ENCODE data around the gene MYO1B.

Gene MYO1B

DNA sequence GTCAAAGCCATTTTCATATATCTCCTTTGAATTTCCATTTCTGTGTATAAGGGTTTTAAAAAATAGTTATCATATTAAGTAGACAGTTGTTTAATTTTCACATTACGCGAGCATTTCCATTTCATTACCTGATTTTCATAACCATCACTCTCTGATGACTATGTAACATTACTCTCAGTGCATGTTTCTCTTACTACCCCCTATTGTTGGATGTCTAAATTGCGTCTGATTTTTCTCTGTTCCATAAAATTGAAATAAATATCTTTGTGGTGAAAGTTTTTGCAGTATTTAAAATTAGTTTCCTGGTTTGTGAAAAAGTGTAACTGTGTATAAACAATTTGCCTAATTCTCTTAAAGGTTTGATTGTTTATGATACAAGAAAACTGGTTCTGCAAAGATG lies 123.8 kb downstream of the MYO1B start:
- DNase-seq, result no peak

DNA sequence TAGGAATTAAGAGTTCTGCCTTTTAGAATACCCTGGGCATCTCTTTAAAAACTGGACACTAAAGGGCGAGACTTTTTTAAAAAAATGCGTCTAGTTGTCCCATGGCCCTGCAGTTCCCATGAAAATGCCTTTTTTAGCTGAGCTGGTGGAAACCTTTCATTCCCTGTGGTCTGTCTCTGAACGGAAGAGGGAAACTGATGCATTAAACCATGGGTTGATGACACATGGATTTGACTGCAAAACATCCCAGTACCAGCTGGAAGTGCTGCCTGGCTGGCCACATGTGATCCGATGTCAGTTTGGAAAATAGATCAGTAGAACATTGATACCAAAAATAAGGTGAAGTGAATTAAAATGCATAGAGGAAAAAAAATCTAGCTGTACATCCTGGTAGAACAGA lies 129.2 kb downstream of the MYO1B start:
- DNase-seq, result no peak

DNA sequence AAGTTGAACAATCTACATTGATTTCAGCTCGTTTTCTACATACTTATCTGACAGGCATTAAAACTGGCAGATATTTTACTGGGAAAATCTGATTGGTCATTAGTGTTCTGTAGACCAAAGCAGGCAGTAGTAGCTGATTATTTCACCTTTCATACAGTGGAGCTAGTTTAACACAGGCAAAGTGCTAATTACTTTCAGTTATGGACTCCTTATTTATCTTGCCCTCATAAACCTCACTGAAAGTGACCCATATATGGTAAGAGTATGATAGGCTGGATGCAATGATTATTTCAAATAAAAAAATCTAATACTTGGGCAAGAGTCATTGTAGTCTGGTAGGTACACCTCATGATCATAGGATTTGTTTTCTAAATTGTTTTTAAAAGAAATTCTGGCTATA lies 129.7 kb downstream of the MYO1B start:
- DNase-seq, result no peak

DNA sequence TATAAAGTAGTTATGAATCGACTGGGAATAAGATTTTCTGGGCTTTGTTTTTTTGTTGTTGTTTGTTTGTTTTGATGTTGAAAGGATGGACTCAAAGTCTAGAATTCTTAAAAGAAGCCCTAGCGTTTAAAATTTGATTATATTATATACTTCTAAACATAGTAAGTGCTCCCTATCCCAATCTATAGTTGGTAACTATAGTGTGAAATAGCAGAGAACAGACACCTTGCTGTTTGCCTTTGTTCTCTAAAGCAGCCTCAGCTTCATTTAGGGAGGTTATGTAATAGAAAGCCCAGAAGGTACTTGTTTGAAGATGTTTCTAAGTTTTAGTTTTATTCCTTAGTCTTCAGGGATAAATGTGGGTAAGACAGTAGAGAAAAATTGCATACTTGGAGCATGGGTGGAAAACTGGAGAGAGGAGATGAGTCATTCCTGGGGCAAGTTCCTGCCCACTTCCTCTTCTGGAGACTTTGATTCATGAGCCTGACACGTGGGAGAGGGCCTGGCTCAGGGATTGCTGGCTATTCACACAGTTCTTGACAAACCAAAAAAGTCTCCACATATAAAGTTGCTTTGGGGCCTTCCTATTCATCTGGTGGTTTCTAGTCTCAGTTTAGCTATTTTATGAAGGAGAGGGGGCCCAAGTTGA lies 131.9 kb downstream of the MYO1B start:
- DNase-seq, result peak; percentile 89

DNA sequence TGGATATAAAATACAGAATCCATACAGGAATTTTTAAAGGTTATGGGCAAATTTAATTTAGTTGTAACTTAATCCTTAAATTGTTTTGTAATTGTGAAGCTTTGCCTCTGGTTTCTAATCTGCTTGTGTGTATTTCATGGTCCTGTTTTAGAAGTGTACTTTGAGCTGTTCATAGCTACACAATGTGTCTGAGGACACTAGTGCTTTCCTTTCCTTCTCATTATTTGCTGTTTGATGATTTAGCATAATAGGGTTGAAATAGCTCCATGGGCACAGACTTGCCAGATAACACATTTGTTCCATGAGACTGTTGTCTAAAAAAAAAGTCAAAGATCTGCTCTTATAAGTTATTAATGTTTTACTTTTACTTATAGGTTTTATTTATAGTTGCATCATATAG lies 134.2 kb downstream of the MYO1B start:
- DNase-seq, result no peak

DNA sequence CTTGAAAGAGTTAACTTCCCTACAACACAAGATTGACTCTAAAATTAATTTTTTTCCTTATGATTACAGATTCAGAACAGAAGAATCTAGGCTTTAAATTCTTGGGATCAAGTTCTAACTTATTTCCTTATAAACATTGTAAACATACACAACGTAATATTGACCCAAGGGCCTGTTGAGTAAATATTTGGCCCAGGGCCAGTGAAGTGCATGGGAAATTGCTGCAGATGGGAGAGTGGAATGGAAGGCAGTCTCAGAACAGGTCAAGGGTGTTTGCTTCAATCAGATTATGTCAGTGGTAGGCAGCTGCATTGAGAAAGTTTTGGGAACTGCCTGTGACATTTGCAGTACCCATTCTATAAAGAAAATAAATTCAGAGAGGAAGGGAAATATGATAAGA lies 137.6 kb downstream of the MYO1B start:
- no peak for DNase-seq

DNA sequence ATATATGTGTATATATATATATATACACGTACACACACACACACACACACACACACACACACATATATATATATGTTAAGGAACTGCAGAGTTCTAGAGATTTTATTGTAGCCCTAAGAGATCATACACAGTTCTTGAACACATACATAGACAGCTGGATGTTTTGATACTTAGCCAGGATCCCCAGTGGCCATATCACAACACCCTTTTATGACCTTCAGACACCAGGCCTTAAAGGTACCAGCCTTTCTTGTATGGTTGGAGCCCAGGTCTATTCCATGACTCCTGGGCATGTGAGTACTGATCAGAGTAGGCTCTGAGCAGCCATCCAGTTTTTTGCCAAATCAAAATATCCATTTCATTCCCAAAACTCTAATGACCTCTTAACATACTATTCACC lies 138.3 kb downstream of the MYO1B start:
- DNase-seq, result no peak

DNA sequence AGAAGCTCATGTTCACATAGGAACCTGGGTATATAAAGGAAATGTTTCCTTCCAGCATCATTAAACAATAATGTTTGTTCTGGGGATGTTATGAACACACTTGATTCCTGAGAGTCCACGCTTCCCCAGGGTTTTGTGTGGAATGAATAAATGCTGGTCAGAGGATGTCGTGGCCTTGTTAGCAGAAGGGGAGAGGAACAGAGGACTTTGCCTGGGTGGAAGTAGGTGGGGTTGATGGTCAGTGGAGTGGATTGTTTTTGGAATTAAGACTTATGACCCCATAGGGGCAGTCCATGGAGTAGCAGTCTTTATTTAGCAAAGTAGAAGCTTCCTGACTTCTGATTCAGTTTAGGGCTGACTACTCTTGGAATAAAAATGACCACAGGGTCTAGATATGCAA lies 139.6 kb downstream of the MYO1B start:
- DNase-seq, result no peak

DNA sequence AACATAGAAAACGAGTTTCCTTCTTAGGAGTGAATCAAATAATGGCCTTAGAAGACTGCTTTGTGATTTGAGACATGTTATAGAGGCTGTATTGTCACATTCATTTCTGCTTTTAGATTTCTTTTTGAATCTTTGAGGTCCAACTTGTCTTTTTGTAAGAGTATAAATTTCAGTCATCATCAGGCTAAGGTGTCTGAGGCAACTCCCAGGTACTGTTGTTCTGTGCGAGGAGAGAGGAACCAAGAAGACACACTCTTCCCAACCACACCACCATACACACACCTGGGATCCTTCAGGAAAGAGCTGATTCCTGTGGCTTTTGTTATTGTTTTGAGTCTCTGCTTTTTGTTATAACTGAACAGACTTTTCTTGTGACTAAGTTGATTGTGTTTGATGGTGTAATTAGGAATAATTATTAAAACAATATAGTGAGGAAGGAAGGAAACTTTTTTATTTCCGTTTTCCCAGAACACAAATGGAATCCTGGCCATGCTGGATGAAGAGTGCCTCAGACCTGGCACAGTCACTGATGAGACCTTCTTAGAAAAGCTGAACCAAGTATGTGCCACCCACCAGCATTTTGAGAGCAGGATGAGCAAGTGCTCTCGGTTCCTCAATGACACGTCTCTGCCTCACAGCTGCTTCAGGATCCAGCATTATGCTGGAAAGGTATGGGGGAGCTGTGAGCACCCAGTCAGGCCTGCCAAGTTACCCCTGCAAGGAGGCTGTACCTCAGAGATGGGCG lies 140.4 kb downstream of the MYO1B start:
- no peak for DNase-seq

DNA sequence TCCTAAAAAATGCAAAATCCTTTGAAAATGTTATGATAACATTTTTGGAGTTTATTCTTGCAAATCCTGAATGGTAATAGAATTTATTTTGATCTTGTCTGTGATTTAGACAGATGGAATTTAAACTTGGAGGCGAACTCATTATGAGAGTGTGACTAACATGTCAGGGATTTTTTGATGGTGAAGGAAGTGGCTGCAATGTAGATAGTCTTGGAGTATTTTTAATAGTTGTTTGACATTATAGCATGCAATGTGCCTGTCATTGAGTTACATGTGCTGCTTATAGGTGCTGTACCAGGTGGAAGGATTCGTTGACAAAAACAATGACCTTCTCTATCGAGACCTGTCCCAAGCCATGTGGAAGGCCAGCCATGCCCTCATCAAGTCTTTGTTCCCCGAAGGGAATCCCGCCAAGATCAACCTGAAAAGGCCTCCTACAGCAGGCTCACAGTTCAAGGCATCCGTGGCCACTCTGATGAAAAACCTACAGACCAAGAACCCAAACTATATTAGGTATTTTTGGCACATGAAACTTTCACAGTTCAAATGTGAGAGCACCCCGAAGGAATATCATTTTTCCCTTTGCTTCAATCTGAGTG lies 141.8 kb downstream of the MYO1B start:
- no peak for DNase-seq

DNA sequence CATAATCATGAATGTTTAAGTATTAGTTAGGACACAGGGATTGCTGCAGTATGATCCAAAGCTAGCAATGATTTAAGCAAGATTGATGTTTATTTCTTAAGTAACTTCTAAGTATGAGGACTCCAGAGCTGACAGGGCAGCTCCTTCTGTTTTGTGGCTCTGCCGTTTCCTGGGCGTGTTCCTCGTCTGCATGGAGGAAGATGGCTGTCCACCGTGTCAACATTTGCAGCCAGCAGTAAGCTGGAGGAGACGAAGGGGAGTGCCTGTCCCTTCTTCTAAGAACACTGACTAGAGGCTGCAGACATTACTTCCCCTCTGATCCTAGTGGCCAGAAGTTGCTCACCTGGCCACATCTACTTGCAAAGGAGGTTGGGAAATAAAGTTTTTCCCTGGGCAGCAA lies 144.1 kb downstream of the MYO1B start:
- DNase-seq, result no peak

DNA sequence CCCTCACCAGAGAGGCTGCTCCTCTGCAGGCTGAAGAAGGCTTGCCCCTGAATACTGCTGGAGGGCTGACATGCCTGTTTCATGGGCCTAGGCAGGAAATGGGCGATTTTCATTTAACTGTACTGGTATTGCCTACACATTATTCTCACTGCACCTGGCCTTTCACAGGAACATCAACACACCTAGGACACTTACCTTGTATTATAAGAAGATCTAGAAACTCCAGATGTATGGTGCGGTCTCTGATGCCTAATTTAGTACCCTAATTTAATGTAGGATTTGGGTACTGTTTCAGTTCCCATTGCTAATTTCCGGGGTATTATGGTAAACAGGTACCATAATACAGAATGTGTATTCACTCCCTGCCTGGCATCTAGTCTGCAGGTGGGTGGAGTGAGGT lies 146.0 kb downstream of the MYO1B start:
- no peak for DNase-seq

DNA sequence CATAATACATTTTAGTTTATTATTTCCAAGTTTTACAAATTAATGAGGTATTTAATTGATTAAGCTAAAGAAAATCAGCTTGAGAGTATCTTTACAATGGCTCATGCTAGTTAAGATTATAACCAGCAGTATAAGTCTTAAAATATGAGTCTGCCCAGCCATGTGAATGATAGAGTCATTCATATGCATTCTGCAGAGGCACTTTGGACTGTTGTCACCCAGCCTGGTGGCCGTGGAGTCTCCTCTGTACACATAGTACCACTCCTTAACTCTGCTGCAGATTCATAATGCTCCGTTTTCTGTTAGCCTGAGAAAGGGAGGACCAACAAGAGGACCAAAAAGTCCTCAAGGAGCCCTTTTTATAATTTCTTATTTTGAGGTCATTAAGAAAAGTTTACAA lies 148.8 kb downstream of the MYO1B start:
- DNase-seq, result no peak

DNA sequence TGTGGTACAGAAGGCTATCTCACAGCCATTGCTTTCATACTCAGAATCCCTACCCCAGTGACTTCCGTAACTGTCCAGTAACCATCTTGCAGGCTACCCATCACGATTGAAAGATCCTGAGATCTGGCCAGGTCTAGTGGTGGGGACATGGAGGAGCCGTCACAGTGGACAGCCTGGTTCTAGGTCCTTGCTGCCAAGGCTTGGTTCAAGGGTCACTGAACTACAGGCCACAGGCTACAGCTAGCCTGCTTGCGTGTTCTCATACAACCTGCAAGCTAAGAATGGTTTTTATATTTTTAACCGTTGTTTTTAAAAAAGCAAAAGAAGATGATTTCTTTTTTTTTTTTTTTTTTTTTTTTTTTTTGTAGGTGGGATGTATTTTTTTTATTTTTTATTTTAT lies 151.6 kb downstream of the MYO1B start:
- DNase-seq, result no peak

DNA sequence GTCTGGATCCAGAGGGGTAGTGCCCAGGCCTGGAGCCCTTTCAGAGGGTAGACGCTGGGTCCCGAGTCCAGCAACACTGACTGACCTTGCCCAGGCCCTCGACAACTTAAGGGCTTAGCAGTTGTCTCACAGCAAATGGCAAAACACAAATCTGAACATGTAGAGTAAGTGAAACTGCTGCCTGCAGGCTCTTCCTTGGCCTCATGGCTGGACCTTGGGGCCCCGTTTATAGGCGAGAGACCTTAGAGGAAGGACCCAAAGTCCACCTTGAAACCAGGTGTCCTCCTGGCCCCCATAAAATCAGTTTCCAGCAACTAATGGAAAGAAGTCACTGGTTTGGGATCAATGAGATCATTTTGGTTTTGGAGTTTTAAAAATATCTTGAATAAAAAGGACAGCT lies 154.4 kb downstream of the MYO1B start:
- DNase-seq, result no peak

DNA sequence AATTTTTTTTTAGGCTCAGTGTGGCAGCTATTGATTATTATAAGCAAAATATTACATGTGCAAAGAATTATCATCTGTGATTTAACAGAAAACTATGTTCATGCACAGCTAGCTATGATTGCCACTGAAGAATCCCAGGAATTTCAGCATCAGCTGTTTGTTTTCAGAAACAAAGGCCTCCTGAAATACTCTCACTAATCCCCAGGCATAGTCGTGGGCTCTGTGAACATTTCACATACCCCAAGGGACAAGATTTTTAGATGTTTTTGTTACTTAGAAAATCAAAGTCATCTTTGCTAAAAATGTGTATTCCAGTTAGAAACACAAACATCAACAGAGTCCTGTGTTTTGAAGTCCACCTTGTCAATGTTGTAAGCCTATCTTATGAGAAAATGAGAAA lies 156.1 kb downstream of the MYO1B start:
- no peak for DNase-seq

DNA sequence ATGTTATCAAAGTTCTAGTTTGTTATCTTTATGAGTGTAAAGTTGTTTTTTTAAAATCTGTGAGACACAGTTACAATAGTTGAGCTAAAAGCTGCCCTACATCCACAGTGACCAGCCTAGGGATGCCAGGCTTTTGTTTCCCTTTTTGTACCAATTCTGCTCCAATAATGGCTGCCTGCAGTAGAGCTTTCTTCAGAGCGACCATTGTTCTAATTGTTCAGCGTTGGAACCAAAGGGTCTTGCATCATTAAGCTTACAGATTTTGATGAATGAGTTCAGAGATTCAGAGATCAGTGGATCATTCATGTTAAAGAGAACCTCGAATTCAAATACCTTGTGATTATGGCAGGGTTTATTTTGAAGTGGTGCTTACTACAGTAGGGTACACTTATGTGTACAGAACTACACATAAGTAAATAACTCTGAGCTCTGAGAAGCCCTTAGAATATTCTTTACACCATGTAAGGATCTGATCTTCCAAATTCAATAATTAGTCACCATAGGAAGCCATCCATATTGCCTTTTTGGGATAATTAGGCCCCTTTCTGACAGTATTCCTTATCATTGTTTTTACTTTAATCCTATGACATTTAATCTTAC lies 157.9 kb downstream of the MYO1B start:
- no peak for DNase-seq

DNA sequence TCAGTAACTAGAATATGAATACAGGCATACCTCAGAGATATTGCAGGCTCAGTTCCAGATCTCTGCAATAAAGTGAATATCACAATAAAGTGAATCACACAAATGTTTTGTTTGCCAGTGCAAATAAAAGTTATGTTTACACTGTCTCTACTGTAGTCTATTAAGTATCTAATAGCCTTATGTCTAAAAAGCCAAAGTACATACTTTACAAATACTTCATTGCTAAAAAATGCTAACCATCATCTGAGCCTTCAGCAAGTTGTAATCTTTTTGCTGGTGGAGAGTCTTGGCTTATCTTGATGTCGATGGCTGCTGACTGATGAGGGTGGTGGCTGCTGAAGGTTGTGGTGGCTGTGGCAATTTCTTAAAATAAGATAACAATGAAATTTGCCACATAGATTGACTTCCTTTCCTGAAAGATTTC lies 159.4 kb downstream of the MYO1B start:
- DNase-seq, result no peak

DNA sequence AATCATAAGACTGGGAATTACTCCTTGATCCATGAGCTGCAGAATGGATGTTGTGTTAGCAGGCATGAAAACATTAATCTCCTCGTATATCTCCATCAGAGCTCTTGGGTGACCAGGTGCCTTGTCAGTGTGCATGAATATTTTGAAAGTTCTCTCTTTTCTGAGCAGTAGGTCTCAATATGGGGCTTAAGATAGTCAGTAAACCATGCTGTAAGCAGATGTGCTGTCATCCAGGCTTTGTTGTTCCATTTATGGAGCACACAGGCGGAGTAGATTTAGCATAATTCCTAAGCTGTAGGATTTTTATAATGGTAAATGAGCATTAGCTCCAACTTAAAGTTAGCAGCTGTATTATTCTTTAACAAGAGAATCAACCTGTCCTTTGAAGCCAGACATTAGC lies 160.3 kb downstream of the MYO1B start:
- DNase-seq, result no peak

DNA sequence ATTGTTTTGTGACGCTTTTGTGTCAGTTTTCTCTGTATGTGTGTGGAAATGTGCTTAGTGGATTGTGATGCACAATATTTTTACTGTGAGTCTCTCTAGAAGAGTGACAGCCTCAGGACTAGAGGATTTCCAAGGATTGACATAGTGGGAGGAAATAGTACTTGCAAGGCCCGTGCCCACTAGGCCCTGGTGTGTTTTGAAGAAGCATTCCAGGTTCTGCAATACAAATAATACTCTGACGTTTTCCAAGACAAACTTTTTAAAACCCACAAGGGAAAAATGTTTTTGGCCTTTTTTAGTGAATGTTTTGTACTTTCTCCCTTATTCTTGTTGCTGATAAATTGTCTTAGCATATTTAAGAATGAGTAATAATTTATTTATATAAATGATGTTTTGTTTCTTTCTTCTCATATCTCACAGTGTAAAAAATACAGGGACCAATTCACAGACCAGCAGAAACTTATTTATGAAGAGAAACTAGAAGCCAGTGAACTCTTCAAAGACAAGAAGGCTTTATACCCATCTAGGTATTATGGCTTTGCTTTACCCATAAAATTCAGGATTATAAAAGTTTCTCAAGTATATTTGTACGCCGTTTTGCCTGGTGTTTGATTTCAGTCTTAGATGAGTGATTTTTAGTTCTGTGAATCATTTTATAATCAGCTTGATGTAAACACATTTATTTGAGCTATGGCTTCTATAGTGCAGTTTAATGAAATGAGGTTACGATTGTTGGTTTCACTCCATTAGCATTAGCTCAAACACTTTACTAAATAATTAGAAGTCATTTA lies 165.6 kb downstream of the MYO1B start:
- DNase-seq, result no peak

DNA sequence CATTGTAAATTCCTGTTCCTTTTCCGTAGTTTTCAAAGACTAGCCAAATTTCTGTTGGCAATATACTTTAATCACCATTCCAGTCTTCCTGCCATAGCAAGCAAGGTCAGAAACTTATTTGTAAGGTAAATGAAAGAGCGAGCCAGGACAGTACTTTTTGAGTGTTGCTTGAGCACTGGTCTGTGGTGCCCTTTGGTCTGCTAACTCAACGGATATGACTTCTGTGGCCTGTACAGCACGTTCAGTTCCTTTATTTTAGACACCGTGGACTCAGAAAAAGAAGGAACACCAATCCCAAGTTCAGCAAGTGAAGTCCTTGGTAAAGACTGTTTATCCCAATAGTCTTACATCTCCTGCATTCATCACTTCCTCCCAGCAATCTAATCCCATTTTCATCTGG lies 166.3 kb downstream of the MYO1B start:
- DNase-seq, result no peak

DNA sequence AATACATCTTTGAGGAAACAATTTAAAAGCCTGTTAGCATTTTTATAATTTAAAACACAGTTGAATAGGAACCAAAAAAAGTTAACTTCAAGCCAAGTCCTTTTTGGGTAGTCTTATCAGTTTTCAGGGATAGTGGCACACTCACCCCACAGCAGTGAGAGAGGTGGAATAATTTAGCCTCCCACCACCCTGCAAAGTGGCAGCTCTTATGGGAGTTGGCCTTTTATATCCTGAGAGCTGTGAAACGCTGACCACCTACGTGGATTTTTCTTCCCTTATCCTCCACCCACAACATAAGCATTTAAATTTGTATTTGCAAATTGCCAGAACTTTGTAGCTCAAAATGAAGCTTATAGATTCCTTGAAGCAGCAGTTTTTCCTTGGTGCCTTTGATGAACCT lies 167.1 kb downstream of the MYO1B start:
- DNase-seq, result no peak

DNA sequence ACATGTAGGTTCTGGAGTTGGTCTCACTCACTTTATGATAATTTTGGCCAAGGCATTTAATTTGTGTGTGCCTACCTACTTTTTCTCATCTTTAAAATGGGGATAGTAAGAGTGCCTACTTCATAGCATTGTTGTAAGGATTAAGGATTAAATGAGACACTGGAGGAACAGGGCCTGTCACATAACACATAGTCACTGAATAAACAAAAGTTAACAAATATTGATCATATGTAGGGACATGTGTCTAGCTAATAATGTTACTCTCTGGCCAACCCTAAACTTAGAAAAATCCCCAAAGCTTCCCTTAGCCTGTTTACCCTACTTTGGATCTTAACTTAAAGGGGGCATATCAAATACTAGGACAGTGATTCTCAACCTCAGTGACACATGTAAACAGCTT lies 169.9 kb downstream of the MYO1B start:
- DNase-seq, result no peak
